Measurements from ENCODE around the gene EFCAB6.

DNA sequence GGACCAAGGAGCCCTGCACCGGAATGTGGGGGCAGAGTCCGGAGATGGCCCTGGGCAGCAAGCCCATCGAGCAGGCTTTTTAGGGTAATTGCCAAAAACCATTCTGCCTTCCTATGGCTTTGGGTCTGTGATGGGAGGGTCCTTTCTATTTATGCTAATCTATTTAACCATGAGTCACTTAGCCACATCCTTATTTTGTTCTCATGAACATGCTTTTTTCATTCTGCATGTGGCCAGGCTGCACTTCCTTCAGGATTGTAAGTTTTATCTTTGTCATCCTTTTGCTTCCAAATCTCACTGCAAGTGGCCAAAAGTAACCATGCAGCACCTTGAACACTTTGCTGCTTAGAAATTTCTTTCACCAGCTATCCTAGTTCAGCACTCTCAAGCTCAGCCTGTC is 88.3 kb downstream of the EFCAB6 start:
- TF ChIP-seq, protein P1, sequence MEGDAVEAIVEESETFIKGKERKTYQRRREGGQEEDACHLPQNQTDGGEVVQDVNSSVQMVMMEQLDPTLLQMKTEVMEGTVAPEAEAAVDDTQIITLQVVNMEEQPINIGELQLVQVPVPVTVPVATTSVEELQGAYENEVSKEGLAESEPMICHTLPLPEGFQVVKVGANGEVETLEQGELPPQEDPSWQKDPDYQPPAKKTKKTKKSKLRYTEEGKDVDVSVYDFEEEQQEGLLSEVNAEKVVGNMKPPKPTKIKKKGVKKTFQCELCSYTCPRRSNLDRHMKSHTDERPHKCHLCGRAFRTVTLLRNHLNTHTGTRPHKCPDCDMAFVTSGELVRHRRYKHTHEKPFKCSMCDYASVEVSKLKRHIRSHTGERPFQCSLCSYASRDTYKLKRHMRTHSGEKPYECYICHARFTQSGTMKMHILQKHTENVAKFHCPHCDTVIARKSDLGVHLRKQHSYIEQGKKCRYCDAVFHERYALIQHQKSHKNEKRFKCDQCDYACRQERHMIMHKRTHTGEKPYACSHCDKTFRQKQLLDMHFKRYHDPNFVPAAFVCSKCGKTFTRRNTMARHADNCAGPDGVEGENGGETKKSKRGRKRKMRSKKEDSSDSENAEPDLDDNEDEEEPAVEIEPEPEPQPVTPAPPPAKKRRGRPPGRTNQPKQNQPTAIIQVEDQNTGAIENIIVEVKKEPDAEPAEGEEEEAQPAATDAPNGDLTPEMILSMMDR (IDR thresholded peaks at IDR 0.05; ENCODE audit: extremely low read depth in 1 of 2, insufficient read depth in 1 of 2, low read depth in 1 of 2, low read length in 2 of 2), result no peak
- TF ChIP-seq MYC (IDR thresholded peaks at IDR 0.05; ENCODE audit: low read depth, low read length), result no peak
- no peak for TF ChIP-seq POLR2A (IDR thresholded peaks at IDR 0.05; ENCODE audit: low read depth, low read length)
- TF ChIP-seq, protein P2, sequence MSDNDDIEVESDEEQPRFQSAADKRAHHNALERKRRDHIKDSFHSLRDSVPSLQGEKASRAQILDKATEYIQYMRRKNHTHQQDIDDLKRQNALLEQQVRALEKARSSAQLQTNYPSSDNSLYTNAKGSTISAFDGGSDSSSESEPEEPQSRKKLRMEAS (IDR thresholded peaks at IDR 0.05; ENCODE audit: insufficient read depth, insufficient read length), result no peak
- no peak for TF ChIP-seq POLR2AphosphoS5 (IDR thresholded peaks at IDR 0.05; ENCODE audit: insufficient read depth, low read depth, low read length)

All from endothelial cell of umbilical vein (primary cell).